Nasal cavity respiratory epithelium epithelial cell of viscerocranial mucosa (primary cell): Measurements from ENCODE around the gene TP53BP2. TPM values are rescaled to one million over a fixed set of nuclear protein-coding genes. Genes with fewer than 3 reads are reported as not detected.

Source experiments
- total RNA-seq: library from RNA; depleted of rRNA; stranded (reverse); fragments of >200 nt; gene quantifications from 2 replicates; pipeline ENCODE4 v1.2.3, GENCODE V29; 2014

The TP53BP2 gene
- total RNA-seq, result 16.4 and 22.9 TPM in 2 replicates

GRCh38 chr1:223845810-223846682, at the start of gene TP53BP2:
TSS of gene TP53BP2 (minus strand) at chr1:223845947. CDS start at chr1:223845680, 267 bp downstream.

Other genes with a start within 250 kb of the TP53BP2 start
- under 0.01 and 0.14 TPM in 2 replicates for gene CAPN8, start 180.2 kb downstream of the TP53BP2 start, total RNA-seq
- gene CAPN2, start 133.4 kb downstream of the TP53BP2 start, total RNA-seq, result 390 and 600 TPM in 2 replicates